ENCODE measurements around the gene LAS1L. TPM values are rescaled to one million over a fixed set of nuclear protein-coding genes. Genes with fewer than 3 reads are reported as not detected.

LAS1L gene
- total RNA-seq (2011; cell fraction: chromatin; rRNA removed; ENCODE audit: low replicate concordance), result 71.6 and 91.0 TPM in 2 replicates
- 40.7 and 43.7 TPM in 2 replicates for total RNA-seq (2011; cell fraction: nucleolus; rRNA removed)
- 75.2 and 145 TPM in 2 replicates for total RNA-seq (2011; cell fraction: nucleoplasm; rRNA removed)
- total RNA-seq (2014; rRNA removed), result 86.4 and 94.9 TPM in 2 replicates
- 62.6 and 67.1 TPM in 2 replicates for total RNA-seq (2014; rRNA removed; fragmentation: Illumina TruSeq; extraction: Trizol)
- 77.4 and 80.1 TPM in 2 replicates for total RNA-seq (2015; rRNA removed; fragmentation: Illumina TruSeq; extraction: Trizol)
- total RNA-seq (2021), result 87.7 and 92.6 TPM in 2 replicates
- polyA plus RNA-seq (2011; rRNA removed), result 74.3 and 85.4 TPM in 2 replicates
- 72.9 and 84.1 TPM in 2 replicates for polyA plus RNA-seq (2011; cell fraction: cytosol; rRNA removed)
- polyA plus RNA-seq (2011; cell fraction: nucleus; rRNA removed), result 122 and 134 TPM in 2 replicates
- polyA plus RNA-seq (2012), result 50.6 and 69.1 TPM in 2 replicates
- polyA plus RNA-seq (2014; fragmentation: Illumina TruSeq; extraction: Trizol), result 106 and 112 TPM in 2 replicates
- polyA plus RNA-seq (2014; fragmentation: Nextera tagmentation; extraction: Ambion mirVana), result 100 to 1,000 TPM in 1 of 2 experiments, 10 to 100 TPM in 1; 43.3 to 116 TPM
- polyA plus RNA-seq (2014; rRNA removed), result 105 and 119 TPM in 2 replicates
- polyA minus RNA-seq (2011; rRNA and poly(A)+ RNA removed), result 53.6 and 74.7 TPM in 2 replicates
- 34.1 and 34.2 TPM in 2 replicates for polyA minus RNA-seq (2011; cell fraction: cytosol; rRNA and poly(A)+ RNA removed)
- polyA minus RNA-seq (2011; cell fraction: nucleus; rRNA and poly(A)+ RNA removed), result 20.9 and 26.9 TPM in 2 replicates
- Bru-seq, nascent RNA, result percentile 88 among the genes with signal in this experiment
- percentile 85 among the genes with signal in this experiment for BruChase-seq, experiment 1, labeled RNA remaining after a 2-hour chase
- BruChase-seq, experiment 2, labeled RNA remaining after a 6-hour chase, result percentile 87 among the genes with signal in this experiment
- long read RNA-seq, experiment 1, transcript LAS1L-202 (13 exons, 2,386 nt), result major isoform, 401 of 726 reads
- long read RNA-seq, experiment 1, transcript LAS1L-203 (14 exons, 2,439 nt), result minor isoform, 81 of 726 reads
- long read RNA-seq, experiment 1, partial matches to known transcripts, result 76 of 726 reads
- long read RNA-seq, experiment 1, other reads (novel, unspliced or antisense), result 167 of 726 reads
- long read RNA-seq, experiment 2, transcript LAS1L-202 (13 exons, 2,386 nt), result major isoform, 18 of 161 reads
- long read RNA-seq, experiment 2, partial matches to known transcripts, result 123 of 161 reads
- long read RNA-seq, experiment 2, other reads (novel, unspliced or antisense), result 18 of 161 reads
- long read RNA-seq, experiment 3, transcript LAS1L-203 (14 exons, 2,439 nt), result minor isoform, 9 of 123 reads
- long read RNA-seq, experiment 3, transcript LAS1L-202 (13 exons, 2,386 nt), result major isoform, 47 of 123 reads
- long read RNA-seq, experiment 3, partial matches to known transcripts, result 45 of 123 reads
- long read RNA-seq, experiment 3, other reads (novel, unspliced or antisense), result 21 of 123 reads

- H3K9ac ChIP-seq (ENCODE audit: insufficient read depth in 1 of 2, low read depth in 2 of 2, low read length in 2 of 2), result peak within 1 kb of the TSS; percentile 93 to 99
- peaks cover 29% of the 10 kb centered on the region for H3K79me2 ChIP-seq (ENCODE audit: control insufficient read depth, insufficient read depth, low read length)
- peak; percentile 99 for FAIRE-seq
- peak within 1 kb of the TSS; percentile 89 for H2AFZ ChIP-seq (ENCODE audit: low read depth, low read length)
- in situ Hi-C loops (cut with MboI) (no loop called here), intact Hi-C loops (cut with micrococcal nuclease) (no loop called here)
- peak; percentile 95 to 98 (median 98) for DNase-seq (ENCODE audit: extremely low read depth in 1 of 4, low spot score in 3 of 4)
- ChIA-PET CTCF (ENCODE audit: low intra/inter-chr PET ratio) (no interaction called here), POLR2A (interaction anchor here (0.6 to 1.0 kb wide), 6 partner anchors 12 to 76 kb away, joined by 3 to 4 read pairs (median 3); no protein-coding TSS in a partner anchor)
- peaks cover 32% of the 10 kb centered on the region; the same call in 2 of the 3 replicates for H3K36me3 ChIP-seq (ENCODE audit: control insufficient read depth, insufficient read depth, low read length)
- H3K9me3 ChIP-seq (replicated peaks; ENCODE audit: control insufficient read depth, insufficient read depth, low read depth, low read length), result no peaks in the 10 kb centered on the region
- BruUV-seq (replicated peaks), result no TSS peak
- peak within 1 kb of the TSS; percentile 99 for H3K4me2 ChIP-seq (ENCODE audit: insufficient read depth, low read length)
- no peaks in the 10 kb centered on the region for H3K27me3 ChIP-seq (ENCODE audit: control insufficient read depth in 2 of 2, insufficient read depth in 2 of 2, low read length in 2 of 2)
- ATAC-seq, result peak; percentile 100
- WGBS (ENCODE audit: insufficient coverage, low coverage, missing lambda C conversion rate), result 2% methylated on average over 34 of the region's 50 CpGs
- no peaks in the 10 kb centered on the region for H3K9me1 ChIP-seq (ENCODE audit: control insufficient read depth, insufficient read depth, low read length)
- peak within 1 kb of the TSS; percentile 77 for H3K4me3 ChIP-seq
- H4K20me1 ChIP-seq (replicated peaks; ENCODE audit: control insufficient read depth, insufficient read depth, low read length), result no peaks in the 10 kb centered on the region; the same call in 1 of the 2 replicates
- H3K4me1 ChIP-seq (replicated peaks in 1 of 2; ENCODE audit: control insufficient read depth in 2 of 2, insufficient read depth in 2 of 2, low read length in 2 of 2), result peaks cover 0 to 7% of the 10 kb centered on the region in 2 experiments; a peak in 2 of 5 replicates
- H3K27ac ChIP-seq (ENCODE audit: extremely low read depth, low read depth, low read length), result peak within 1 kb of the TSS; percentile 86
- no peak for TF ChIP-seq ZNF511 (CRISPR knock-in tag; IDR thresholded peaks at IDR 0.05)
- peak; percentile 16 for TF ChIP-seq MEIS2 (IDR thresholded peaks at IDR 0.05; ENCODE audit: partially characterized antibody)
- TF ChIP-seq SMAD1 (IDR thresholded peaks at IDR 0.05; ENCODE audit: low read depth, low read length, partially characterized antibody), result peak; percentile 5
- TF ChIP-seq L3MBTL2 (IDR thresholded peaks at IDR 0.05), result peak; percentile 47; the same call in 1 of the 2 replicates
- TF ChIP-seq HLTF (IDR thresholded peaks at IDR 0.05), result 0 out of 2 replicates have a peak, but pooled peaks have one; percentile 14
- TF ChIP-seq UBTF (IDR thresholded peaks at IDR 0.05; ENCODE audit: borderline replicate concordance in 1 of 2, low read depth in 2 of 2, low read length in 2 of 2), result no peak
- peak; percentile 57; the same call in 1 of the 2 replicates for TF ChIP-seq RB1 (IDR thresholded peaks at IDR 0.05; ENCODE audit: low read depth)
- no peak for TF ChIP-seq ZNF408 (CRISPR knock-in tag; IDR thresholded peaks at IDR 0.05; ENCODE audit: low read depth)
- TF ChIP-seq RBM15 (IDR thresholded peaks at IDR 0.05; ENCODE audit: insufficient read depth, low read length), result no peak
- 0 out of 2 replicates have a peak, but pooled peaks have one; percentile 29 for TF ChIP-seq E2F4 (CRISPR knock-in tag; IDR thresholded peaks at IDR 0.05; ENCODE audit: low read depth)
Measured at GRCh38 chrX:65534450-65535292, at the start of gene LAS1L. Gene LAS1L, minus strand, starts transcription at chrX:65534787. Its CDS starts 72 bp downstream, at chrX:65534715.
